NT2/D1 (cell line): Measurements from ENCODE around the gene LRBA.

Experiments
- SUZ12 ChIP-seq: IDR thresholded peaks from 2 replicates; pipeline ENCODE4 v1.6.1; 2011; ENCODE audit not compliant: insufficient read length, insufficient read depth; ENCODE audit errors: extremely low read depth
- YY1 ChIP-seq: IDR thresholded peaks from 2 replicates; pipeline ENCODE4 v1.6.1; 2011; ENCODE audit not compliant: insufficient read length, insufficient read depth

DNA sequence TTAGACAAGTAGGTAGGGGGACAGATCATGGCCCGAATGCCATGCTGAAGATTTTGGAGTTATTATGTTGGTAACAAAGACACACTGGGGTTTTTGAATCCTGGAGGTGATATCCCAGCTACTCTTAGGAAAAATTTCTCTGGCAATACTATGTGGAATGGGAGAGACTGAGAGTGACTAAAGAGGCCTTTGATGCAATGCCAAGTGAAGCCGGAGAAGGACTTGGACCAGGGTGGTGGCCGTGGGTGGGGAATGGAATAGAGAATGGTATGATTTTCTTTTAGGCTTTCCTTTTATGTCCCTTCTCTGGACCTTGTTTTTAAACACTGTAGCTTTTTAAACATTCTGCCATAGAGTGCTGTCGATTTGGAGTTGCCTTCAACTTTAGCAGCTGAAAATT, 795.2 kb downstream of the LRBA start:
- no peak for TF ChIP-seq SUZ12
- no peak for TF ChIP-seq YY1
